HG02938 (cell line): ENCODE measurements around the gene YES1.
"Not testable (repeated sequence)": the region's sequence is repeated elsewhere in the genome, so short reads cannot be mapped to it uniquely, and the experiment has no call there.

Experiments
- ATAC-seq: cut with Tn5 transposase; IDR thresholded peaks from one replicate; pipeline ENCODE4 v1.9.1; 2021; ENCODE audit warnings: mild to moderate bottlenecking, moderate library complexity; ENCODE audit not compliant: unreplicated experiment

YES1 gene

GRCh38 chr18:686339-687111 lies 125.5 kb downstream of the YES1 start:
- ATAC-seq = no peak

- ATAC-seq = no peak
Observed at GRCh38 chr18:685438-685837, 126.6 kb downstream of the YES1 start.

GRCh38 chr18:683531-683930 lies 128.5 kb downstream of the YES1 start:
- ATAC-seq = no peak

- no peak for ATAC-seq
Observed at GRCh38 chr18:682833-683232, 129.2 kb downstream of the YES1 start.

GRCh38 chr18:682416-682815 lies 129.6 kb downstream of the YES1 start:
- not testable (repeated sequence) for ATAC-seq

GRCh38 chr18:681985-682384 lies 130.1 kb downstream of the YES1 start:
- ATAC-seq = no peak

GRCh38 chr18:680392-680791 lies 131.7 kb downstream of the YES1 start:
- ATAC-seq = no peak

GRCh38 chr18:679516-679915 lies 132.5 kb downstream of the YES1 start:
- no peak for ATAC-seq

- no peak for ATAC-seq
Observed at GRCh38 chr18:678482-679182, 133.4 kb downstream of the YES1 start.

- no peak for ATAC-seq
Observed at GRCh38 chr18:677951-678381, 134.1 kb downstream of the YES1 start.

GRCh38 chr18:677145-677544 lies 134.9 kb downstream of the YES1 start:
- no peak for ATAC-seq

- ATAC-seq = no peak
Observed at GRCh38 chr18:676736-677135, 135.3 kb downstream of the YES1 start.

- no peak for ATAC-seq
Observed at GRCh38 chr18:676069-676468, 136.0 kb downstream of the YES1 start.

GRCh38 chr18:675307-675706 lies 136.7 kb downstream of the YES1 start:
- ATAC-seq = no peak

- ATAC-seq = no peak
Observed at GRCh38 chr18:673769-674168, 138.3 kb downstream of the YES1 start.

GRCh38 chr18:673317-673716 lies 138.7 kb downstream of the YES1 start:
- ATAC-seq = no peak
